Measurements from ENCODE around the gene KRTAP2-4.
"Not testable (repeated sequence)": the region's sequence is repeated elsewhere in the genome, so short reads cannot be mapped to it uniquely, and the experiment has no call there.

Gene KRTAP2-4

GRCh38 chr17:41101586-41102259 is 36.0 kb upstream of the KRTAP2-4 start, which contains the start of gene KRTAP4-16:
KRTAP4-16 (minus strand) TSS chr17:41102209; CDS start chr17:41102209, 0 bp downstream.
- TF ChIP-seq CTCF (IDR thresholded peaks at IDR 0.05), result no peak
- no peak for DNase-seq (ENCODE audit: low spot score)
- H3K27ac ChIP-seq, result no peak within 1 kb of the TSS
- H3K4me3 ChIP-seq, result no peak within 1 kb of the TSS

- not testable (repeated sequence) for H3K27ac ChIP-seq; DNase-seq (ENCODE audit: low spot score); H3K4me3 ChIP-seq
Measured at GRCh38 chr17:41099682-41100480, 34.2 kb upstream of the KRTAP2-4 start.

- Histone ChIP-seq H3K4me3 (no peak overlapping the region), H3K27ac (no peak overlapping the region)
- TF ChIP-seq CTCF (IDR thresholded peaks at IDR 0.05), result no peak
- no peak for DNase-seq (ENCODE audit: low spot score)
Measured at GRCh38 chr17:41098481-41098880, 32.8 kb upstream of the KRTAP2-4 start.

- no peak for TF ChIP-seq CTCF (IDR thresholded peaks at IDR 0.05)
- Histone ChIP-seq H3K4me3 (no peak within 1 kb of the TSS), H3K27ac (no peak within 1 kb of the TSS)
- no peak for DNase-seq (ENCODE audit: low spot score)
Measured at GRCh38 chr17:41098042-41098441, 32.4 kb upstream of the KRTAP2-4 start, which contains the start of gene KRTAP4-8. KRTAP4-8 (minus strand) TSS chr17:41098142; CDS start chr17:41098084, 58 bp downstream.

GRCh38 chr17:41096055-41096454 is 30.4 kb upstream of the KRTAP2-4 start:
- H3K4me3 ChIP-seq, result no peak overlapping the region
- H3K27ac ChIP-seq, result no peak overlapping the region
- no peak for DNase-seq (ENCODE audit: low spot score)
- no peak for TF ChIP-seq CTCF (IDR thresholded peaks at IDR 0.05)

GRCh38 chr17:41088760-41089352 is 23.2 kb upstream of the KRTAP2-4 start:
- not testable (repeated sequence) for H3K27ac ChIP-seq; H3K4me3 ChIP-seq; DNase-seq (ENCODE audit: low spot score)

- H3K4me3 ChIP-seq; DNase-seq (ENCODE audit: low spot score); H3K27ac ChIP-seq: not testable (repeated sequence)
Measured at GRCh38 chr17:41084100-41084856, 18.6 kb upstream of the KRTAP2-4 start, which contains the start of gene KRTAP4-7. KRTAP4-7 (plus strand) TSS chr17:41084150; CDS start chr17:41084207, 57 bp downstream.

GRCh38 chr17:41083427-41083826 is 17.7 kb upstream of the KRTAP2-4 start:
- not testable (repeated sequence) for H3K27ac ChIP-seq; H3K4me3 ChIP-seq; DNase-seq (ENCODE audit: low spot score)
